Osteocyte (in vitro differentiated cells): ENCODE results near the gene ITGA1. TPM values are rescaled to one million over a fixed set of nuclear protein-coding genes. Genes with fewer than 3 reads are reported as not detected.

Experiments used
- DNase-seq: peaks from one replicate; pipeline ENCODE4 v3.0.0; 2021; ENCODE audit warnings: mixed read lengths; ENCODE audit not compliant: unreplicated experiment; ENCODE audit errors: extremely low spot score
- H3K27ac Mint-ChIP-seq: one replicate; pipeline ENCODE4 v1.8.0; 2021; ENCODE audit warnings: mild to moderate bottlenecking, mixed read lengths; ENCODE audit not compliant: unreplicated experiment
- H3K27me3 Mint-ChIP-seq: one replicate; pipeline ENCODE4 v1.8.0; 2021; ENCODE audit warnings: mixed read lengths; ENCODE audit not compliant: unreplicated experiment
- H3K36me3 Mint-ChIP-seq: one replicate; pipeline ENCODE4 v1.8.0; 2021; ENCODE audit warnings: mixed read lengths; ENCODE audit not compliant: unreplicated experiment
- H3K4me1 Mint-ChIP-seq: one replicate; pipeline ENCODE4 v1.8.0; 2021; ENCODE audit warnings: mixed read lengths; ENCODE audit not compliant: unreplicated experiment
- H3K4me3 Mint-ChIP-seq: one replicate; pipeline ENCODE4 v1.8.0; 2021; ENCODE audit warnings: mild to moderate bottlenecking, moderate library complexity, mixed read lengths; ENCODE audit not compliant: unreplicated experiment
- H3K9me3 Mint-ChIP-seq: one replicate; pipeline ENCODE4 v1.8.0; 2021; ENCODE audit warnings: mixed read lengths; ENCODE audit not compliant: unreplicated experiment
- total RNA-seq: library from RNA; stranded (reverse); gene quantifications from 2 replicates; pipeline ENCODE4 v1.2.1, GENCODE V29; 2021
- TF ChIP-seq, protein P1 (sequence below): fragments of 200-600 bp; sonication (generic); IDR thresholded peaks from 2 replicates; pipeline ENCODE4 v1.5.0; 2021; ENCODE audit warnings: antibody characterized with exemption, mild to moderate bottlenecking, moderate library complexity

The ITGA1 gene
- total RNA-seq, 1 donor from 2014 or later: 150 TPM

DNA sequence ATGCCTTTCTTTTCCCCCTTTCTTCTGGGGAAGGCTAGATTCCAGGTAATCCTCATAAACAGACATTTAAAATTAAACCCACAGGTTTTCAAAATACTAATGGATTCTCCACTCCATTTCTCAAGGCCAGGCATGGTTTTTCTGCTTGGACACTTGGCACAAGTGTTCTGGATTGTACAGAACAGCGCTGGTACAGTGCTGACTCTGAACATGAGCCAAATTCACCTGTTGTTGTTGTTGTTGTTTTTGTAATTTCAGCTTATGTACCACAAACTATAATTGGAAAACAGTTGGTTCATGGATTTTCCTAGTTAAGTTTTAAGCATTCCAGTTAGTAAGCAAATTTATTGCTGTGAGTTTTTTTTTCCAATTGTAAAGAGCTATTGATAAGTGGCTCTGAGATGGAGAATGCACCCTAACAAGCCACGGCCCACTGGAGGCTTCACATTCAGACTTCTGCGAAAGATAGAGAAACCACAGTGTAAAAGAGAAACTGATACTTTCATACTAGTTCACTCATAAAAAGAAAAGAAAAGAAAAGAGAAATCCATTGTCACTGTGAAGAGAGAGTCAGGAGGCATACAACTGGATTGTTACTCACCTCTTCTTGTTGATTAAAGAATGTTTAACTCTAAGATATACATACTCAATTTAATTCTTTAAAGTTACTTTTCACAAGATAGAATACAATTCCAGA is 16.2 kb upstream of the ITGA1 start:
- Mint-ChIP-seq H3K4me3 (no peak overlapping the region), H3K9me3 (no peaks in the 10 kb centered on the region), H3K4me1 (peaks cover 5% of the 10 kb centered on the region), H3K27ac (no peak overlapping the region), H3K27me3 (peaks cover 1% of the 10 kb centered on the region), H3K36me3 (no peaks in the 10 kb centered on the region)
- DNase-seq: no peak
- TF ChIP-seq, protein P1, sequence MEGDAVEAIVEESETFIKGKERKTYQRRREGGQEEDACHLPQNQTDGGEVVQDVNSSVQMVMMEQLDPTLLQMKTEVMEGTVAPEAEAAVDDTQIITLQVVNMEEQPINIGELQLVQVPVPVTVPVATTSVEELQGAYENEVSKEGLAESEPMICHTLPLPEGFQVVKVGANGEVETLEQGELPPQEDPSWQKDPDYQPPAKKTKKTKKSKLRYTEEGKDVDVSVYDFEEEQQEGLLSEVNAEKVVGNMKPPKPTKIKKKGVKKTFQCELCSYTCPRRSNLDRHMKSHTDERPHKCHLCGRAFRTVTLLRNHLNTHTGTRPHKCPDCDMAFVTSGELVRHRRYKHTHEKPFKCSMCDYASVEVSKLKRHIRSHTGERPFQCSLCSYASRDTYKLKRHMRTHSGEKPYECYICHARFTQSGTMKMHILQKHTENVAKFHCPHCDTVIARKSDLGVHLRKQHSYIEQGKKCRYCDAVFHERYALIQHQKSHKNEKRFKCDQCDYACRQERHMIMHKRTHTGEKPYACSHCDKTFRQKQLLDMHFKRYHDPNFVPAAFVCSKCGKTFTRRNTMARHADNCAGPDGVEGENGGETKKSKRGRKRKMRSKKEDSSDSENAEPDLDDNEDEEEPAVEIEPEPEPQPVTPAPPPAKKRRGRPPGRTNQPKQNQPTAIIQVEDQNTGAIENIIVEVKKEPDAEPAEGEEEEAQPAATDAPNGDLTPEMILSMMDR: no peak

DNA sequence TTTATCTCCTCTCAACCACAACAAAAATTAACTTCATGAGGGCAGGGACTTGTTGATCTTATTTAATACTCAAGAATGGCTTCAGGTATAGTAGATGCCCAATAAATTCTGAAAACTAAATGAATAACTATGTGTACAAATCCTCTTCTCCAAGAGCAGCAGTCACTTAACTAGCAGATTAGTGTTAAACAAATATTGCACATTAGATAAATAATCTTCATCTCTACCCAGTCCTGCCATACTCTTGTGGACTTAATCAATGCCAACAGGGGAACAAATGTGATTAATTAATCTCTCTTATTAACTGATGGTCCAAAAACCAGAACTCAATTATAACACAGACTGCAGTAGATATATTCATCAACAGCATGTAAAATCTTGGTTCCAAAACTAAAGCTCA is 15.0 kb upstream of the ITGA1 start:
- TF ChIP-seq, protein P1: no peak
- Mint-ChIP-seq H3K27me3 (peaks cover 1% of the 10 kb centered on the region), H3K9me3 (no peaks in the 10 kb centered on the region), H3K27ac (no peak overlapping the region), H3K4me3 (no peak overlapping the region), H3K4me1 (peaks cover 5% of the 10 kb centered on the region), H3K36me3 (no peaks in the 10 kb centered on the region)
- DNase-seq: no peak

DNA sequence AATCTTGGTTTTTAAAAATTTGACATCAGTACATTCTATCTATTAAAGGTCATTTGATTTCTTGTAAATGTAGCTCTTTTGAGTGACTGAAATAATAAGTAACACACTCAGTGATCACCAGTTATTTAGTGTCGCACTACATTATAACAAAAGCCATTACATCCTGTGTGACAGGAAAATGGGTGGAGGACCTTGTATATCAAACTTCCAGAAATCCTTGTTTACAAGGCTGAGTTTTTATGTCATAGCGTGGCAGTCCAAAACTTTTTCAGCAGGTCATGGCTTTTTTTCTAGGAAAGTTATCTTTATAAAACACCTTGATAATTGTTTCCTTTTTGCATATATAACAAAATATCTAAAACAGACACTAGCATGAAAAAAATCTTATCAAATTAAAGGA is 14.4 kb upstream of the ITGA1 start:
- Mint-ChIP-seq H3K27ac (no peak overlapping the region), H3K27me3 (peaks cover 1% of the 10 kb centered on the region), H3K4me1 (peaks cover 5% of the 10 kb centered on the region), H3K36me3 (no peaks in the 10 kb centered on the region), H3K4me3 (no peak overlapping the region), H3K9me3 (no peaks in the 10 kb centered on the region)
- no peak for DNase-seq
- TF ChIP-seq, protein P1: no peak

DNA sequence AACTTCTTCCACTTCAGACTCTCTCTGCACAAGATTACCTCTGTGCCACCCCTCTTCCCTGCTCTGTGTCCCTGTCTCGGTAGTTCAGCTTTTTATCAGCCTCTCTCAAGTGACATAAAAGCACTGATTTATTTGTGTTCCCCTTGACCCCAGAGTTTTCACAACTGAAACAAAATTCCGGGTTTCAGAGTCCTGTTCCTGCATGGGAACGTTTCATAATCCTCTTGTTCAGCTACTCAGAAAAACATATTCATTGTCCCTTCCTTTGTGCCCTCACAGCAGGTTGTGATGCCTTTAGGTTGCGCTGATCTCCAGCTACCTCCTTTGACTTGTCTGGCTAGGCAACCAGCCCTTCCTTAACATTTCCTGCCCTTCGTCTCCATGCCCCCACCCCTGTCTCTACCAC is 13.7 kb upstream of the ITGA1 start:
- peaks cover 5% of the 10 kb centered on the region for H3K4me1 Mint-ChIP-seq
- TF ChIP-seq, protein P1: no peak
- H3K4me3 Mint-ChIP-seq: no peak overlapping the region
- no peak overlapping the region for H3K27ac Mint-ChIP-seq
- H3K9me3 Mint-ChIP-seq: no peaks in the 10 kb centered on the region
- no peaks in the 10 kb centered on the region for H3K36me3 Mint-ChIP-seq
- peaks cover 1% of the 10 kb centered on the region for H3K27me3 Mint-ChIP-seq
- DNase-seq: no peak

DNA sequence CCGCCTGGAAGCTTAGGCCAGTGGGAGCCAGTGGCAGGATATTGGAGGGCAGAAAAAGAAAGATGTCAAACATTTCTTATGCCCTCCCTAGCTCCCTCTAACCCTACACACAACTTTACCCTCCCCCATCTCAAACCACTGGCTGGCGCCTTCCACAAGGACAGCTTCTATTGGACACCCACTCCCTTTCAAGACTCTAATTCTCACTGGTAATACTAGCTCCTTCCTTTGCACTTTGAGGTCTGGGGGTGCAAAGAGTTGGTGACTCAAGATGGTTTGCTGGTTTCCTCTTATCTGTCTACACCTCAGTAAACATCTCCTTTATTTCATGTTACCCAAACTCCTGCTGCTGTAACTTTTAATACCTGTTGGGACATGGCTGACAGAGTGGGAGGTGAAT is 11.6 kb upstream of the ITGA1 start:
- Mint-ChIP-seq H3K27ac (no peak overlapping the region), H3K4me3 (no peak overlapping the region), H3K36me3 (no peaks in the 10 kb centered on the region), H3K4me1 (peaks cover 5% of the 10 kb centered on the region), H3K9me3 (no peaks in the 10 kb centered on the region), H3K27me3 (peaks cover 1% of the 10 kb centered on the region)
- TF ChIP-seq, protein P1: no peak
- no peak for DNase-seq
